ENCODE results near the gene SCFD2.

GRCh38 chr4:53274609-53275268, 91.1 kb downstream of the SCFD2 start:
- no peak for TF ChIP-seq CTBP1 (IDR thresholded peaks at IDR 0.05; ENCODE audit: borderline replicate concordance)
- TF ChIP-seq FOXM1 (IDR thresholded peaks at IDR 0.05; ENCODE audit: borderline replicate concordance): no peak
- no peak for TF ChIP-seq SP1 (IDR thresholded peaks at IDR 0.05)
- TF ChIP-seq TARDBP (IDR thresholded peaks at IDR 0.05): no peak
- TF ChIP-seq LEF1 (IDR thresholded peaks at IDR 0.05; ENCODE audit: borderline replicate concordance): no peak
- no peak for TF ChIP-seq ARNT (IDR thresholded peaks at IDR 0.05)
- TF ChIP-seq ELF4 (IDR thresholded peaks at IDR 0.05): no peak
- TF ChIP-seq SUZ12 (IDR thresholded peaks at IDR 0.05): no peak
- TF ChIP-seq FOXA1 (IDR thresholded peaks at IDR 0.05): no peak
- no peak for TF ChIP-seq BHLHE40 (IDR thresholded peaks at IDR 0.05; ENCODE audit: borderline replicate concordance)
- no peak for TF ChIP-seq FOXK2 (IDR thresholded peaks at IDR 0.05)
- TF ChIP-seq PKNOX1 (IDR thresholded peaks at IDR 0.05): no peak
- TF ChIP-seq NFRKB (IDR thresholded peaks at IDR 0.05): no peak
- no peak for TF ChIP-seq HDGF (IDR thresholded peaks at IDR 0.05; ENCODE audit: borderline replicate concordance)
